HL-60/S4 (cell line): ENCODE data around the gene SPPL2C.

Source experiments
- in situ Hi-C: fragments of 300-500 bp; cut with MboI; formaldehyde crosslinking; loops from 2 replicates; pipeline ENCODE4 v1.14.3; 2022; ENCODE audit warnings: low sequenced_read_pairs

SPPL2C gene, protein sequence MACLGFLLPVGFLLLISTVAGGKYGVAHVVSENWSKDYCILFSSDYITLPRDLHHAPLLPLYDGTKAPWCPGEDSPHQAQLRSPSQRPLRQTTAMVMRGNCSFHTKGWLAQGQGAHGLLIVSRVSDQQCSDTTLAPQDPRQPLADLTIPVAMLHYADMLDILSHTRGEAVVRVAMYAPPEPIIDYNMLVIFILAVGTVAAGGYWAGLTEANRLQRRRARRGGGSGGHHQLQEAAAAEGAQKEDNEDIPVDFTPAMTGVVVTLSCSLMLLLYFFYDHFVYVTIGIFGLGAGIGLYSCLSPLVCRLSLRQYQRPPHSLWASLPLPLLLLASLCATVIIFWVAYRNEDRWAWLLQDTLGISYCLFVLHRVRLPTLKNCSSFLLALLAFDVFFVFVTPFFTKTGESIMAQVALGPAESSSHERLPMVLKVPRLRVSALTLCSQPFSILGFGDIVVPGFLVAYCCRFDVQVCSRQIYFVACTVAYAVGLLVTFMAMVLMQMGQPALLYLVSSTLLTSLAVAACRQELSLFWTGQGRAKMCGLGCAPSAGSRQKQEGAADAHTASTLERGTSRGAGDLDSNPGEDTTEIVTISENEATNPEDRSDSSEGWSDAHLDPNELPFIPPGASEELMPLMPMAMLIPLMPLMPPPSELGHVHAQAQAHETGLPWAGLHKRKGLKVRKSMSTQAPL

DNA sequence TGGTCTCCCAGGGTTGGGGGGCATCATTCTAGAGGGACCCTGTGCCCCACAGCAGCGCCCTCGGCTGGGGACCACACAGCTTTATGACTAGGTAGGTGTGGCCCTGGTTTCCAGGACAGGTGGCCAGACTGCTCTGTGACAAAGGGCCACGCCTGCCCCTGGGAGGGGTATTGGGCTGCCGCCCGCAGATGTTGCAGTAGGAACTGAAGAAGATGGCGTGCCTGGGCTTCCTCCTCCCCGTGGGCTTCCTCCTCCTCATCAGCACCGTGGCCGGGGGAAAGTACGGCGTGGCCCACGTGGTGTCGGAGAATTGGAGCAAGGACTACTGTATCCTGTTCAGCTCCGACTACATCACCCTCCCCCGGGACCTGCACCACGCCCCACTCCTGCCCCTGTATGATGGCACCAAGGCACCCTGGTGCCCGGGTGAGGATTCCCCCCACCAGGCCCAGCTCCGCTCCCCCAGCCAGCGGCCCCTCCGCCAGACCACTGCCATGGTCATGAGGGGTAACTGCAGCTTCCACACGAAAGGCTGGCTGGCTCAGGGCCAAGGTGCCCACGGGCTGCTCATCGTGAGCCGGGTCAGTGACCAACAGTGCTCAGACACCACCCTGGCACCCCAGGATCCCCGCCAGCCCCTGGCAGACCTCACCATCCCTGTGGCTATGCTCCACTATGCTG, at the start of gene SPPL2C:
TSS of gene SPPL2C (plus strand) at position 187 of the 681 bp plus-strand sequence. CDS start at position 213, 26 bp downstream.
- in situ Hi-C loops: no loop called here

DNA sequence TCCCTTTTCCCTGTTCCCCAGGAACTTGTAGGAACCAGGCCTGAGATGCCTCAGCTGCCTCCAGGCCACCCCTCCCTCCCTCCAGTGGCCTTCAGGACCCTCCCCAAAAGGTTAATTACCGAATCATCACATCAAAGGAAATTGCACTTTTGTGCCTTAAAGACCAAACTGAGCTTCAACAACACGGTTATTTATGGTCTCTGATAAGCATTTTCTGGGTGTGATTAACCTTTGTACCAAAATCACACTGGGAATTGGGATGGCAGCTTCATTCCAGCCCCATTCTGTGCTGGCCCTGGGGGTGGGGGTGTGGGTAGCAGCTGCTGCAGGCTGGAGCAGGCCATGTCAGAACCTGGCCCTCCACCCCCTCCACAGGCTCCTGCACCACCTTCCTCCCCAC, 43.9 kb upstream of the SPPL2C start:
- in situ Hi-C loops: no loop called here

DNA sequence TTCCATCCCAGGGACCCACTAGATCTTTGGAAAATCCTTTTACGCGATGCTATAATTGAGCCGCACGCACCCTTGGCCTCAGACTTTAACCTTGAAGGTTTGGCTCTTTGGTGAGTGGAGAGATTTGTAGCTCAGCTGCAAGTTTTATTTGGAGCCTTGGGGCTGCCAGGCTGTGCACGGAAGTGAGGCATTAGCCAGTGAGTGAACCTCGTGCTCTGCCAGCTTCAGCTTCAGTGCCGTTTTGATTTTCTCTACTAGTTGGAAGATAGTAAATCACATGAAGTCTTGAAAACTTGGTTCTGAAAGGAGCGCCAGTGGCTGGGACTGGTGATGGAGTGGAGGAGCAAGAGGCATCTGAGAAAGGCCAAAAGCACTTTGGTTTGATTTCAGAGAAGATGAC, 43.3 kb upstream of the SPPL2C start:
- in situ Hi-C loops: no loop called here

DNA sequence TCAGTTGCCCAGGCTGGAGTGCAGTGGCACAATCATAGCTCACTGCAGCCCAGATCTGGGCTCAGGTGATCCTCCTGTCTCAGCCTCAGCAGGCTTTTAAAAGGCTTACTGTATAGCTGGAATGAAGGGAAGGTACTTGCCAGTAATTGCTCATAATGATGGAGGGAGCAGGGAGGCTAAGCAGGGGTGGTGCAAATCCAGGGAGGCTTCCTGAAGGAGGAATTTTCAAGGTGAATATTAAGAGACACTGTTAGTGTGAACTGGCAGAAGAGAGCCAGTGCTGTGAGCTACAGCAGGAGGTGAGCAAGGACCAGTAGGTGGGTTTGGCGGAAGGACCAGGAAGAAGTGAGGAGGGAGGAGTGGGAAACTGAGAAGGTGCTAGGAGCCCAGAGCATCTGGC, 35.8 kb upstream of the SPPL2C start:
- in situ Hi-C loops: no loop called here

DNA sequence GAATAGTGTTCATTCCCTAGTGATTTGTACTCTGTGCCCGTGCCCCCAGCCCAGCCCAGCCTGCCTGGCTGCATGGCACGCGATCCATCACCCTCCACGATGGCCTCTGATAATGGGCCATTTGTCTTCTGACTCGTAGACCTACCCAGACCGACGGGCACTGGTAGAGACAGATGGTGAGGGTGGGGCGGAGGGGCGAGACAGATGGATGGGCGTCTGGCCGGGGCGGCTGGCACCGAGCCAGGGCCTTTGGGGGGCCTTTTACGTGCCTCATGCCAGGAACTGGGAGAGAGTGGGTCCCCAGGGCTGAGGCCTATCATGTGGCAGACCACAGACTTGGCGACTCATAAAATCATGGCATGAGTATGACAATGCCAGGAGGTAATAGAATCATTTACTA, 35.2 kb upstream of the SPPL2C start:
- in situ Hi-C loops: no loop called here

DNA sequence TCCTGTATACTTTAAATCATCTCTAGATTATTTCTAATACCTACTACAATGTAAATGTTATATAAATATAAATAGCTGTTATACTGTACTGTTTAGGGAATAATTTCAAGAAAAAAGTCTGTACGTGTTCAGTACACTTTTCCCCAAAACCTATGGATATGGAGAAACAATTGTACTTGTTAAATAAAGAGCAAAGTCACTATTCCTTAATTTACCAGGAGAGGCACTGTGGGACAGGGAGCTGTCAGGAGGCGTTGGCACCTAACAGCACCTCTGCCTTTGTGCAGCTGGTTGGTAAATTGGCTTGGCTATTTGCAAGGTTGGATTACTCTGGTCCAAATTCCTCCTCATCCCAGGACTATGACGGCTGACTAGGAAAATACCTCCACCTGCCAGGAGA, 32.6 kb upstream of the SPPL2C start:
- in situ Hi-C loops: no loop called here

DNA sequence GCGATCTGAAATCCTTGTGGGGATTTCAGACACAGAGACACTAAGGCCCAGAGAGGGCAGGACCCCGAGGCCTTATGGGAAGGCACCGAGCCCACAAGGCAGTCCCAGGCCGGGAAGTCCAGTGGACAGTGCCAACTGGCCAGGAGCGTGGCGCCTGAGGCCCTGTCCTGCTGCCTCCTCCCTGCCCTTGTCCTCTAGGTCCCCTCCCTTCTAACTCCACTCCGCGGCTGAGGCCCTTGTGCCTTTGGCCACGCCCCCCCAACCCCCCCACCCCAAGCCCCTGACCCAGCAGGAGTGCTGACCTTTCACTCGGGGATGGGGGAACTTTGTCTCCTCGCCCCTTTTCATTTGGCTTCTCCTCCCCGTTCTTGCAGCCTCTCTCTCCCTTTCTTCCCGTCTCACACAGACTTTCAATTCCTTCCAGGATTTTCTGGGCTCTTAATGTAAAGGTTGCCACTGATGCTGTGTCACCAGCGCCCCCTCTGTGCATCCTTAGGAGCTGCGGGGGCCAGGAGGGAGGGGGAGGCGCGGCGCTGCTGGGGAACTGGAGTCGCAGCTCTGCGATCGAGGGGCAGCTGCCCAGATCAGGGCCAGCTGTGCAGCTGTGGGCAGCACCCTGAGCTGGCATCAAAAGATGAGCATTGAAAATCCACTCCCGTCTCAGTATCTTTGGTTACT, 31.5 kb upstream of the SPPL2C start:
- in situ Hi-C loops: no loop called here

DNA sequence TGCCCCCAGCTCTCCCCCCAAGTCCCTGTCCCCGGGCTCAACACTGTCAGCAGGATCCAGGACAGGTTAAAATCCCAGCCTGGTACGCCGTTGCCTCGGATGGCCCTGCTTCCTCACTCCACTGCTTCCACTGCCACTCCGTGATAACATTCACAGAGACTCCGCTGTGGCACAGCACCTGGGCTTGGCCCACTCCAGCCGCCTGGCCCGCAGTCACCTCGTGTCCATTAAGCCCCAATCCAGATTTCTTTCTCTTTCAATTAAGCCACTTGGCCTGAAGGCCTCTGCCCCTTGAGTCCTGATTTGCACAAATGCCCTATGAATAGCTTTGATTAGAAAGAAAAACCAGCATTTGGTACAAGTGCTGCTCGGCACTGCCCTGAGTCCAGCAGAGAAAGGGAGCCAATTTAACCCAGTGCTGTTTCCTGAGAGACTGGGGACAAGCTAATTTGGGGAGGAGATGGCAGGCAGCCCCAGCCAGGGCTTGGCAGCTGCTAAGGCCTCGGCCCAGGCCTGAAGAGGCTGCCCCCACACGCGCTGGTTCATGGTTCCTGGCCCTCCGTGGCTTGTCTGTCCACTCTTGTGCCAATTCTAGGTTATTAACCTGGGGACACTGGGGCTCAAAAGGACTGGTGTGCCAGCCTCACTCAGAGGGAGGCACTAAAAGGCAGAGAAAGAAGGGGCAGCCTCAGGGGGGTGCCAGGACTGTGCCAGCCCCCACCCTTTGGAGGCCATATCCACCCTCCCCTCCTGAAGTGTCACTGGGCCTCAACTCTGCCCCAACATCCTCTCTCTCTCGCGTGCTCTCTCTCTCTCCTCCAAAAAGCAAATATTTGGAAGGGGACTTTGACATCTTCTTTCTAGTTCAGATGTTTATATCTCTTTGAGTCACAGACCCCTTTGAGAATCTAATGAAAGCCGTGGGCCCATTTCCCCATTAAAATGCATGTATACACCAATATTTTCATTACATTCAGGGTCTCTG, 29.8 kb upstream of the SPPL2C start:
- in situ Hi-C loops: no loop called here

DNA sequence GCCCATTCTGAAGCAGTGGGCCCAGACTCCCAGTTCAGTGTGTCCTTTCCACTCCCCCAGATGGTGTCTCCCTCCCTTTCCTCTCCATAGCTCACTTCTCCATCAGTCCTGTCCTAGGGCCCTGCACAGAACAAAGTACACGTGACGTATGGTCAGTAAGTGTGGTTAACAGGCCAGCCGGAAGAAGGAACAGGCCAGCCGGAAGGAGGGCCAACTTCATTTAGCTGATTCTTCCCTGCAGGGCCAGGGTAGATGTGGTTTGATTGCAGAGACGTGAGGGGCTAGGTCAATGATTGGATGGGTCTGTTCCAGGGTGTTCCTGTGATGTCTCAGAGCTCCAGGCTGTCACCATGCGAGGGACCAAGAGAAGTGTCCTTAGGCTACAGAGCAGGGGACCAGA, 28.9 kb upstream of the SPPL2C start:
- in situ Hi-C loops: no loop called here

DNA sequence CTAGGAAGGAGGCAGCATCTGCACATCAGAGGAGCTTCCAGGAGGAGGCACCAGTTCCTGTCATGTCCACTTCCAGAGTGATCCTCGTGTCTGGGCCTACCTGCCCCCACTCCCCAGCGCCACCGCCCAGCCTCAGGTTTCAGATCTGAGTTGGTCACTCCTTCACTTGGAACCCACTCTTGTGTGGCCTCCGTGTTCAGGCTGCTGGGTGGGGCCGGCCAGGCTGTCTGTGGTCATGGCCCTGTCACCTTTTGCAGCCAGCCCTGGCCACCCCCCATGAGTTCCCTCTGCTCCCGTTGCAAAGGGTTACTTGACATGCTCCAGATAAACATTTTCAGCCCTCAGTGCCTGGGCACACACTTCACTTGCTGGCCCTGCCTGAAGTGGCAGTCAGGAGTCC, 26.6 kb upstream of the SPPL2C start:
- in situ Hi-C loops: no loop called here

DNA sequence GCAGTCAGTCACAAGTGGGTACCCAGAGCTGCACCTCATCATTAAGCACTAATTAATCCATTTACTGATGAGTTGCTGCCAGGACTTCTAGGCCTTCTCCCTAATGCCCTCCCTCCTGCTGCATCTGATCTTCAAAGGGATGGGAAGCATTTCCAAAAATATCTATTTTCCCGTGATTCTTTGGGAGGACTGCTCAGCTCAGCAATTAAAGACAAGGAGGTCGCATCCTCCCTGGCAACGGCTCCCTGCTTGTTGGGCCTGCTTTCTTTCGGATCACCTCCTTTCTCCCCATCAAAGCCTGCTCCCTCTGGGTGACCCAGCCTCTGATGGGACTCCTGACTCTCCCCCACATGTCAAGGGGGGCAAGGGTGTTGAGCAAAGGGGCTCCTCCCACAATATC, 26.0 kb upstream of the SPPL2C start:
- in situ Hi-C loops: no loop called here

DNA sequence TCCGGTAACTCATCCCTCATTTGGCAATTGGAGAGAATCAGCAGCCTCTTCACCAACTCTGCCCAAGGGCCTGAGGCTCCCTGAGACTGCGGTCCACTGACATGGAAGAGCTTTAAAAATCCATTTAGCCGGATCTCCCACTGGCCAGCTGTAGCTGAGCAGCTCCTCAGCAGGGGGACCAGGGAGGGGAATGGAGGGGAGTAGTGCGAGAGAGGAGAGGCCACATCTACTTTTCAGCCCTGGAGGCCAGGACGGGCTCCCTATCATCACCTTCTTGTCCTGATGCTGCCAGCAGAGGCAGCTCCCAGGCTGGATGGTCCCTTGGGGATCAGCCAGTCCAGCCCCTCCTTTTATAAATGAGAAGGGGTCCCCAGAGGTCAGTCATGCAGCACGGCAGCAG, 25.0 kb upstream of the SPPL2C start:
- in situ Hi-C loops: no loop called here

DNA sequence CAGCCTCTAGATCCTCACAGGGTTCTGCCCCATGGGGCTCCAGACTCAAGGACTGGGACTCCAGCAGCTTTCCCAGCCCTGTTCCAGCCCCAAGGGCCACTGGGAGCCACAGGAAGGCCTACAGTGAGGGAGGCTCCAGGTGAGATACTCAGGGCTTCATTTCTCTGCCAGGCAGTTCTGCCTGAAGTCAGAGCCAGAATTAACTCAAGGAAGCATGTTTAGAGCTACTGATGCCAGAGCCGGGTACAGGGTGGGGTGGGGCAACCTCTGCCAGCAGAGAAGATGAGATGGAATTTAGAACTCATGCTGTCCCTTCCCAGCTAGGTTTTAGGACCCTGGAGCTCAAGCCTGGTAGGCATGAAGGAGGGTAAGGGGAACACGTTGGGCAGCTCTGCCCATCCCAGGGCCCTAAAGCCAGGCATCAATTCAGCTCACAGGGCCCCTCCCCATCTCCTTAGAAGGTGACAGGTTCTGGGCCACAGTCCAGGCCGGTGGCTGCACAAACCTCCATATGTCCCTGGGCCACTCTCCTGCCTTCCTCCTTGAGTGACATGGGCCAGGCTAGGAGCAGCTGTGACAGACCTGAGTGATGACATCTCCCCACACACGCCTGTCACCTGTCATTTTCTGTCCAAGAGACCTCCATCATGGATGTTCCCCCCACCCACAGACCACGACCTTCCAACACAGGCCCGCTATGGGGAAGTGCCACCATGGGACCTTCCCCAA, 24.5 kb upstream of the SPPL2C start:
- in situ Hi-C loops: no loop called here

DNA sequence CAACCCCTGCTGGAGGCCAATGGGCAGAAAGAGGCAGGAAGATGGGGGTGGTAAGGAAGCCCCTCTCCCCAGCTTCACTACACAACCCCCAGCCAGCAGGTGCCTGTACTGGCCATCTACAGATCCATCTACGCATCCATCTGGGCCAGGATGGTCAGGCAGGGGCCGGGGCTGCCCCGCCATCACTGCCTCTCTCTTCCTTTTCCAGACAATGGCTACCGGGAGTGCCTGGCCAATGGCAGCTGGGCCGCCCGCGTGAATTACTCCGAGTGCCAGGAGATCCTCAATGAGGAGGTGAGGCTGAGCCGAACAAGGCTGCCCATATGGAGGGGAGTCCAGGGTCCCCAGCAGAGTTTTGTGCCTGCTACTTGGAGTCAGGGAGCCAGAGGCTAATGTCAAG, 23.5 kb upstream of the SPPL2C start:
- in situ Hi-C loops: no loop called here

DNA sequence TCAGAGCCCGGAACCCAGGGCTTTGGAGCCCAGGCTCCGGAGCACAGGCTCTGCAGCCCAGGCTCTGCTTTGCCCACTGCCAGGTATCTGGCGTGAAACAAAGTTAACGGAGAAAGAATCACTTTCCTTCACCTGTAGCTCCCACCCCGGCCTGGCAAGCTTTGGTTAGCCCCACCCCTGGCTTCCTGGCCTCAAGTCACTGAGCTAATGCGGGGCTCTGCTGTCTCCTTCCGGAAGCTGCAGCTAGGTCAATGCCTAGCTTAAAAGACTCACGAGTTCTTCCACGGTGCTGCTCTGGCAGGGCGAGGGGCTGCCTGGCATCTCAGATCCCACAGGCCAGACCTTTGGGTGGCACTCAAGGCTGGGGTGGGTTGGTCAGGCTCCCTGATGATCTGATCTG, 21.1 kb upstream of the SPPL2C start:
- in situ Hi-C loops: no loop called here

DNA sequence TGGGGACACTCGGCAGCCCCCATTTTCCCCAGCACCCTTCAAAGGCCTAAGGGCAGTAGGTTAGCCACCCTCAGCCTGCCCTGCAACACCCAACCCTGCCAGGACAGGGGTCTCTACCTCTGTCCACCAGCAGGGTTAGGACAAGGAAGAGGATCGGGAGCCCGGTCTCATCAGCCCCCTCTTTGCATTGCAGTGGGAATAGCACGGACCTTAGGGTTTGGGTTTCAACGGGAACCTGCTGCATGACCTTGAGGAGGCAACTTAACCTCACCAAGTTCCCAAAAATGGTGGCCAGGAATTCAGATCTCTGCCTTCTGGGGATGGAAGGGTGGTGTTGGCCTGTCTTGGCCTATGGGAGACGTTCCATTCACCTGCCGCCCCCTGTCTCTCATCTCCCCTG, 20.2 kb upstream of the SPPL2C start:
- in situ Hi-C loops: no loop called here

DNA sequence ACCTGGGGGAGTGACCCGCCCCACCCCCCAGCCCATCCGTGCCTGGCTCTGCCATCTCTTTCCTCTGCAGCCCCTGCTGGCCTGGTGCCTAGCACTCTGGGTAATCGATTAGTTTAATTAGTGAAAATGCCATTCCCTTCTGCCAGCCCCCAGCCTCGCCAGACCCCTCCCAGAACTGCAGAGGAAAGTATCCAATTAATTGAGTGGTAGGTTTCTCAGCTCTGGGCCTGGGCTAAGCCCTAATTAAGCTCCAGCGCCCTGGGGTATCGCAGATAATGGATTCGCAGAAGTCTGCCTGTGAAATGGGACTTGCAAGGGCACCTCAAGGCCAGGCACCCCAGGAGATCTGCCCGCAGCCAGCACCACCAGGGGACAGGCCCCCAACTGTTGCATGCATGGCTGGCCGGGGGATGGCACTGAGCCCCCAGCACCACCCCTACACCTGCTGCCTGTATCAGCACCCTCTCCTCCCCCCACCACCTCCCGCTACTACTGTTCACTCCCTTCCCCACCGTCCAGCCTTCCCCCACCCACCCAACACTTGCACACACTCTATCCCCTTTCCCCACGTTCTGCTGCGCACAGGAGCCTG, 19.7 kb upstream of the SPPL2C start:
- in situ Hi-C loops: no loop called here

DNA sequence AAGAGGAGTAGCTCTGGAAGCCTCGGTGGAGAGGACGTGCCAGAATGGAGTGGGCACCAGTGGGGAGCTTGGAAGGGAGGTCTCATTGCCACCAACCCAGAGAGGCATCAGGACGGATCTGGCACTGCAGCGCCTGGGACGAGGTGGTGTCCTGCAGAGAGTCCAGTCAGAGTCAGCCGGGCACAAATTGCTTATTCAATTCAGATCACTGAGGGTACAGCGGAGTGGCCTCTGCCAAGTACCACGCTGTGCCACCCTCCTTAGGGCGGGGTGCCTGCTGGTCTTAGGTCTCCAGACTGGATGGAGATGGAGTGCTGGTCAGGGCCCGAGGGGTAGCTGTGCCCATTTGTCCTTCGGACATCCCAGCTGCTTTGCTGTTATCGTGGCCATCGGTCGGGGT, 18.9 kb upstream of the SPPL2C start:
- in situ Hi-C loops: no loop called here

DNA sequence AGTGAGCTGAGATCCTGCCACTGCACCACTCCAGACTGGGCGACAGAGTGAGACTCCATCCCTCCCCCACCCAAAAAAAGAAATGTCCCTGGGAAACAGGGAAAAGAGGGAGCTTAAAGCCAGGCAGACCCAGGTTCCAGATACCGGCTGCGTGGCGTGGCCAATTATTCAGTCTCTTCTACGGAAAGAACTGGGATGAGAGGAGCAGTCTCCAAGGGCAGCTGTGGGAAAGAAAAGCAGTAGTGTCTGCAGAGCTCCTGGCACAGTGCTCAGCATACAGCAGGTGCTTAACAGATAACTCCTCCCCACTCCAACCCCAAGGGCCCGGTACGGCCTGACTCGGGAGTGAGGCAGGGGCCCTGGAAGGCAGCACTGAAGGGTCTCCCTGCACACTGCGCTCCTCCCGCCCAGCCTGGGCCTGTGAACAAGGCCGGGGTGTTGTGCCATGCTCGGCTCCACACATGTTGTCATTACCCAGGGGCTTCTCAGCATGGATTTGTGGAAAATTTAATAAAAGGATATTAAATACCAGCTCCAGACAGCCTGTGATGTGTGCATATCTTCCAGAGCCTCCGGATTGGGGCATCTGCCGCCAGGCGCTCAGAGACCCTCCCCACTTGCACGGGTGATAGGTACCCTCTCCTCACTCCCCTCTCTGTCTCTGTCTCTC, 17.6 kb upstream of the SPPL2C start:
- in situ Hi-C loops: no loop called here
